Fibroblast of skin of abdomen (primary cell): ENCODE measurements around the gene RAC2.
A peak's percentile ranks its signal among the peaks of the same experiment; 100 is the strongest.

ENCODE experiments used
- DNase-seq: peaks from one replicate; pipeline ENCODE4 v3.0.0-alpha.2; 2013

RAC2 gene

DNA sequence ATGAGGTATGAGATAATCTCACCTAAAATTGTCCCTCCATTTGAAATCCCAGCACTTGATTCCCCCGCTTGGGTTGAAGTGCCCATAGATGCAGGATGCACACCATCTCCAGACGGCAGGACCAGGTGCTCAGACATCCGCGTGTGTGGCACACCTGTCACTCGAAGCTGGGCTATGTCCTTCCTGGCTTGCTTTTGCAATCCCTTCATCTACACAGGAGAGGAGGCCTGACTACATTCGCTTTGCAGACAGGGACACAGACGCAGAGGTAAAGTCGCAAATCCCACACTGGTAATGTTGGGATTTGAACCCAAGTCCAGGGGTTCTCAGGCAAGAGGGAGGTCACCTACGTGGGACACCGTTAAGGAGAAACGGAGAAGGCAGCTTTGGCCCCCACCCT lies 31.1 kb upstream of the RAC2 start:
- no peak for DNase-seq

GRCh38 chr22:37274380-37274862 lies 30.4 kb upstream of the RAC2 start:
- DNase-seq = no peak

- no peak for DNase-seq
Measured at GRCh38 chr22:37273846-37274225, 29.8 kb upstream of the RAC2 start.

DNA sequence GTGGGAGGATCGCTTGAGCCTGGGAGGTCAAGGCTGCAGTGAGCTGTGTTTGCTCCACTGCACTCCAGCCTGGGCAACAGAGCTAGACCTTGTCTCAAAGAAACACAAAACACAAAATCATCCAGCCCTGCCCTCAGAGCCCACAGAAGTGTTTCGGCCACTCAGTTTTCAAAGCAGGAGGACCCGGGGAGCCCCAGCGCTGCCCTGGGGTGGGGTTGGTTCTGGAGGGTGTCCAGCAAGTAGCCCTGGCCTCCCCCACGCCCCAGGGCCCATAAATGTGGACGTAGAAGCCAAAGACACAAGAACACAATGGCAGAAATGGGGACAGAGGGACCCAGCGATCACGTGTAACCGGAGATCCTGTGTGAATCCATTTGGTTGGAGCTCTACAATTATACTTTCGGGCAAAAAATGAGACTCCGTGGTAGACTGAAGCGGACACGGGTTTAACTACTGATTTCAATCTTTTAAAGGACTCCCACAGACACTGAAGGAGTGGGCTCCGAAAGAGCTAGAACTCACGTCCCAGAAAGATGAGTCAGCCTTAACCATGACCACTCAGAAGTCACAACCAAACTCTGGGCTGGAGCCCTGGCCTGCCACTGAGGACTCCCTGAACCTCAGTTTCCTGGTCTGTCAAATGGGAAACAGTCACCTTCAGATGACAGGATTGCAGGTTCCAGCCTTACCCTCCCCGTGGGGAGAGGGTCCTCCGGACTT lies 29.2 kb upstream of the RAC2 start:
- DNase-seq = peak; percentile 72

GRCh38 chr22:37270928-37271650 lies 27.0 kb upstream of the RAC2 start:
- peak; percentile 29 for DNase-seq

DNA sequence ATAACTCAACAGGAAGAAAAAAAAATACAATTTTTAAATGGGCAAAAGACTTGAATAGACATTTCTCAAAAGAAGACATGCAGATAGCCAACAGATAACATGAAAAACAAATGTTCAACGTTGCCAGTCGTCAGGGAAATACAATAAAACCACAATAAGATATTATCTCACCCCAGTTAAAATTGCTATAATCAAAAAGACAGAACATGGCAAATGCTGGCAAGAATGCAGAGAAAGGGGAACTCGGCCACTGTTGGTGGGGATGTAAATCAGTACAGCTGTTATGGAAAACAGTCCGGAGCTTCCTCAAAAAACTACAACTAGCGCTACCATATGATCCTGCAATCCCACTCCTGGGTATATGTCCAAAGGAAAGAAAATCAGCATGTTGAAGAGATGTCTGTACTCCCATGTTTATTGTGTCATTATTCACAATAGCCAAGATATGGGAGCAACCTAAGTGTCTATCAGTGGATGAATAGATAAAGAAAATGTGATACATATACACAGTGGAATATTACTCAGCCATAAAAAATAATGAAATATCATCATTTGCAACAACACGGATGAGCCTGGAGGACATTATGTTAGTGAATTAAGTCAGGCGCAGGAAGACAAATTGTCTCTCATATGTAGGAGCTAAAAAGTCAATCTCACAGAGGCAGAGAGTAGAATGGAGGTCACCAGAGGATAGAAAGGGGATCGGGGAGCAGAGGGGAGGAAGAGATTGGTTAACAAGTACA lies 26.0 kb upstream of the RAC2 start:
- DNase-seq = no peak

GRCh38 chr22:37267661-37268413 lies 23.8 kb upstream of the RAC2 start:
- no peak for DNase-seq

DNA sequence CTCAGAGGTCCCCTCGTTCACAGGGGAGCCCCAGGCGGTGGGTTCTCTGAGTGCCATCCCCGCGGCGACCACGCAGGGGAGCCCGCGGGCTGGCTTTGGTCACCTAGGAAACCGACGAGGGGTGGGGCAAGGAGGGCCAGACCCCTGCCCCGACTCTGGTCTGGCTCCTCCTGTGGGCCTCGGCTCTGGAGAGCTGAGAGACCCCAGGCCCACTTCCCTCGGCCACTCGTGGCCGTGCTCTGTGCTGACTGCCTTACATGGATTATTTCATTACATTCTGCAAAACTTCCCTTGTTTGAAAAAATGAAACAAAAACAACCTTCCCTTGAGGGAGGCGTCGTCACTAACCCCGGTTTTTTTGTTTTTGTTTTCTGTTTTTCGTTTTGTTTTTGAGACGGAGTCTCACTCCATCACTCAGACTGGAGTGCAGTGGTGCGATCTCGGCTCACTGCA lies 23.1 kb upstream of the RAC2 start:
- DNase-seq = peak; percentile 38

DNA sequence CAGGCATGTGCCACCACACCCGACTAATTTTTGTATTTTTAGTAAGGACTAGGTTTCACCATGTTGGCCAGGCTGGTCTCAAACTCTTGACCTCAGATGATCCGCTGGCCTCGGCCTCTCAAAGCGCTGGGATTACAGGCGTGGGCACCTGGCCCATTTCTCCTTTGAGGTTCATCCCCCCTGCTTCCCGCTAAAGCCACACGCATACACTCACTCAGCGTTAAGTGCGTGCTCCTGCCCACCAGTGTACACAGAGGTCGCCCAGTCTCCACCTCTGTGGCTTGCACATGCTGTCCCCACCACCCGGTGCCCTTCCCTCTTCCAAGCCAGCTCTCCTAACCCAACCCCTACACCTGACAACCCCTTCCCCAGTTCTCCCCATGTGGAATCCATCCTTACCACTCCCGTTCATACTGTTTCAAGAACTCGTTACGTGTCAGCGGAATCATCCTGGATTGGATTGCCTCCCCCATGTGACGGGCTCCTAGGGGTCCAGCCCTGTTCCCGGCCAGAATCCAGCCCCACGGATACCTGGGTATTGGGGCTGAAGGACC lies 22.6 kb upstream of the RAC2 start:
- DNase-seq = no peak

GRCh38 chr22:37263966-37264887 lies 20.2 kb upstream of the RAC2 start:
- DNase-seq = no peak

GRCh38 chr22:37262346-37262745 lies 18.3 kb upstream of the RAC2 start:
- no peak for DNase-seq

- DNase-seq = peak; percentile 52
Measured at GRCh38 chr22:37260901-37261336, 16.9 kb upstream of the RAC2 start.

DNA sequence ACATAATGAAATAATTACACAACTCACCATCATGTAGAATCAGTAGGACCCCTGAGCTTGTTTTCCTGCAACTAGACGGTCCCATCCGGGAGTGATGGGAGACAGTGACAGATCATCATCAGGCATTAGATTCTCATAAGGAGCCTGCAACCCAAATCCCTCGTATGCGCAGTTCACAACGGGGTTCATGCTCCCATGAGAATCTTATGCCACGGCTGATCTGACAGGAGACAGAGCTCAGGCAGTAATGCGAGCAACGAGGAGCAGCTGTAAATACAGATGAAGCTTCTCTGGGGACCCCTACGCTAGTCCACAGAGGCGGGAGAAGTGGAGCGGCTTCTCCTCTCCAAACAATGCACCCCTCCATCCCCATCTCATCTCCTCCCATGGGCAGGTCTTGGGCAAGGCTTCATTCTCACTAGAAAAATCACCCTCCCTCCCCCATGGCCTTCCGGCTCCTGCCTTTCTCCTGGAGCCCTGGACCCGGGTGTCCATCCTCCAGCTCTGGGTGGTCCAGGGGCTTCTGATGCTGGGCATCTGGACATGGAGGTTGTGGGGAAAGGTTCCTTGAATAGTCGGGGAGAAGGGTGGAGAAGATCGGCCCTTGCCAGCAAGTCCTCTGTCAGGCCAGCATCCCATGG lies 16.2 kb upstream of the RAC2 start:
- no peak for DNase-seq

DNA sequence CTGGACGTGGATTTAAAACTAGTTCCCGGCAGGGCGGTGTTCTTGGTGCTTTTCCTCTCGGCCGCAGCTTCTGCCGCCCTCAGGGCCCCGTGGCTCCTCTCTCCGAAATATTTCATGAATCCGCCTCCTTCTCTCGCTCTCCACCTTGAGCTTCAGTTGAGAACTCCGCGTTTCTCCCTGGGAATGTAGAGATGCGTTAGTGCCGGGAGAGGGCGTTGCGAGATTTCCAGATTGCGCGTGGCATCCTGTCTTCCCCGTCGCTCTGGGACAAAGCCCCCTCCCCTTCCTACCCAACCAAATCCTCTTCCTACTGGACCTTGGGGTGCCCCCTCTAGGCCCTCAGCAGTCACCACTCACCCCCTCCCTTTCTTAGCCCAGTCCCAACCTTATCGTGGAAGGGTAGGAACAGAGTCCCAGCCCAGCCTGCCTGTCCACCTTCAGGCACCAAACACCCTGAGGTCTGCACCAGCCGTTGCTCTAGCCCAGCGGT lies 15.5 kb upstream of the RAC2 start:
- DNase-seq = peak; percentile 59

- no peak for DNase-seq
Measured at GRCh38 chr22:37258753-37259401, 14.8 kb upstream of the RAC2 start.

- no peak for DNase-seq
Measured at GRCh38 chr22:37258005-37258752, 14.1 kb upstream of the RAC2 start.

DNA sequence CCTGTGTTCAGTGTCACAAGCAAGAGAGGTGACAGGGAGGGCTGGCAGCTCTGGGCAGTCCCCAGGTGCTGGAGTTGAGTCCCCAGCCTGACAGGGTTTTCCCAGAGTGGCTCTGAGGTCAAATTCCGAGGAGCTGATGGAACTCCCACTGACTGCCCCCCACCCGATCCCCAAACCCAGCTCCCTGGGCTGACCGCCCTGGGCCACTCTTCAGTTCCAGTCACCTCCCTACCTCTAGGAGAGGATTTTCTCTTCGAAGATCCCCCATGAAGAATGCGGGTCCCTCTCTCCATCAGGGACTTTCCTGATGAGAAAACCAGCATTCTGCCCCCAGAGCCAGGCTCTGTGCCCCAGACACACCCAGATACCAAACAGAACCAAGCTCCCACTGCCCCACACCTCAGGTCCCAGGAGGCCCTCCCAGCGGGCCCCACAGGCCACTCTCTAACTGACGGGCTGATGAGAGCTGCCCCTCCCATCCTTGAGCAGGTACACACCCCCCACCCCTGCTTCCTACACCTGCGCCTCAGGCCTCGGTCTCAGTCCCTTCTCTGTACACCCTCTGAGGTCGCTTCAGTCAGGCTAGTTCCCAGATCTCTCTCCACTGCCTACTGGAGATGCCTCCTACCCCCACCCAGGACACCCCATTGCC lies 12.1 kb upstream of the RAC2 start:
- DNase-seq = no peak

DNA sequence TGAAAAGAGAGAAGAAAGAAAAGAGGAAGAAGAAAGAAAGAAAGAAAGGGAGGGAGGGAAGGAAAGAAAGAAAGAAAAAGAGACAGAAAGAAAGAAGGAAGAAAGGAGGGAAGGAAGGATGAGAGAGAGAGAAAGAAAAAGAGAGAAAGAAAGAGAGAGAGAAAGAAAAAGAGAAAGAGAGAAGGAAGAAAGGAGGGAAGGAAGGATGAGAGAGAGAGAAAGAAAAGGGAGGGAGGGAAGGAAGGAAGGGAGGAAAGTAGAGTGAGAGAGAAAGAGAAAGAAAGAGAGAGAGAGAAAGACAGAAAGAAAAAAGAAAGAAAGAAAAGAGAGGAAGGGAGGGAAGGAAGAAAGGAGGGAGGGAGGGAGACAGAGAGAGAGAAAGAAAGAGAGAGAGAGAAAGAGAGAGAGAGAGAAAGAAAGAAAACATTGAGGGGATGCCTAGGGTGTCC lies 11.5 kb upstream of the RAC2 start:
- no peak for DNase-seq

- no peak for DNase-seq
Measured at GRCh38 chr22:37254867-37255233, 10.8 kb upstream of the RAC2 start.
